ENCODE measurements around the gene NTN3. TPM values are rescaled to one million over a fixed set of nuclear protein-coding genes. Genes with fewer than 3 reads are reported as not detected.

NTN3 gene
- total RNA-seq, 3 donors from 2014 or later (not counting 1 experiment from before 2014, with no cell fraction given), result not detected

GRCh38 chr16:2470234-2470601, 879 bp upstream of the NTN3 start:
- H3K4me3 ChIP-seq (ENCODE audit: low read length), result no peak overlapping the region
- H3K36me3 Mint-ChIP-seq, result no peaks in the 10 kb centered on the region
- H3K27ac Mint-ChIP-seq, result no peak overlapping the region
- no peak overlapping the region for H3K27ac ChIP-seq (ENCODE audit: low read length)
- H3K4me3 Mint-ChIP-seq, result no peak overlapping the region
- H3K9me3 Mint-ChIP-seq, result no peaks in the 10 kb centered on the region
- intact Hi-C loops (cut with micrococcal nuclease), result no loop called here
- peaks cover 41% of the 10 kb centered on the region for H3K27me3 ChIP-seq (ENCODE audit: control insufficient read depth, insufficient read depth, low read length)
- H3K27me3 Mint-ChIP-seq (ENCODE audit: low read depth in 2 of 2), result peaks cover 12 to 20% of the 10 kb centered on the region in 2 donors
- peaks cover 0 to 24% of the 10 kb centered on the region in 2 donors for H3K4me1 Mint-ChIP-seq
- H3K4me1 ChIP-seq (ENCODE audit: control insufficient read depth, insufficient read depth, low read length), result peaks cover 40% of the 10 kb centered on the region
- 87% methylated on average over 7 of the region's 7 CpGs for WGBS (ENCODE audit: insufficient coverage)
- H3K9me3 ChIP-seq (ENCODE audit: control insufficient read depth, insufficient read depth, low read length), result no peaks in the 10 kb centered on the region
- no peak for ATAC-seq
- no peak for TF ChIP-seq CTCF (IDR thresholded peaks at IDR 0.05)
- DNase-seq, result no peak
- H3K36me3 ChIP-seq (ENCODE audit: control insufficient read depth, insufficient read depth, low read length), result no peaks in the 10 kb centered on the region

GRCh38 chr16:2470603-2471015, 488 bp upstream of the NTN3 start:
- H3K4me3 Mint-ChIP-seq, result no peak overlapping the region
- no peaks in the 10 kb centered on the region for H3K9me3 Mint-ChIP-seq

GRCh38 chr16:2471653-2472487, 773 bp downstream of the NTN3 start:
- no peak for DNase-seq
- Histone ChIP-seq H3K36me3 (ENCODE audit: control insufficient read depth, insufficient read depth, low read length) (no peaks in the 10 kb centered on the region), H3K9me3 (ENCODE audit: control insufficient read depth, insufficient read depth, low read length) (no peaks in the 10 kb centered on the region), H3K4me3 (ENCODE audit: low read length) (no peak overlapping the region), H3K27me3 (ENCODE audit: control insufficient read depth, insufficient read depth, low read length) (peaks cover 41% of the 10 kb centered on the region), H3K27ac (ENCODE audit: low read length) (no peak overlapping the region), H3K4me1 (ENCODE audit: control insufficient read depth, insufficient read depth, low read length) (peaks cover 48% of the 10 kb centered on the region)
- Mint-ChIP-seq H3K9me3 (no peaks in the 10 kb centered on the region), H3K36me3 (no peaks in the 10 kb centered on the region), H3K4me1 (peaks cover 11 to 24% of the 10 kb centered on the region in 2 donors), H3K4me3 (no peak overlapping the region), H3K27ac (no peak overlapping the region), H3K27me3 (ENCODE audit: low read depth in 2 of 2) (peaks cover 12 to 20% of the 10 kb centered on the region in 2 donors)
- no peak for TF ChIP-seq CTCF (IDR thresholded peaks at IDR 0.05)
- 35% methylated on average over 61 of the region's 61 CpGs for WGBS (ENCODE audit: insufficient coverage)
- ATAC-seq, result no peak
- intact Hi-C loops (cut with micrococcal nuclease), result no loop called here

More at GRCh38 chr16:2470603-2471015, 488 bp upstream of the NTN3 start:
- intact Hi-C loops (cut with micrococcal nuclease), result no loop called here
- Histone ChIP-seq H3K9me3 (ENCODE audit: control insufficient read depth, insufficient read depth, low read length) (no peaks in the 10 kb centered on the region), H3K27ac (ENCODE audit: low read length) (no peak overlapping the region), H3K4me1 (ENCODE audit: control insufficient read depth, insufficient read depth, low read length) (peaks cover 42% of the 10 kb centered on the region), H3K36me3 (ENCODE audit: control insufficient read depth, insufficient read depth, low read length) (no peaks in the 10 kb centered on the region), H3K27me3 (ENCODE audit: control insufficient read depth, insufficient read depth, low read length) (peaks cover 41% of the 10 kb centered on the region), H3K4me3 (ENCODE audit: low read length) (no peak overlapping the region)
- no peak overlapping the region for H3K27ac Mint-ChIP-seq
- no peaks in the 10 kb centered on the region for H3K36me3 Mint-ChIP-seq
- DNase-seq, result peak in 1 of 2 donors; percentile 19
- H3K4me1 Mint-ChIP-seq, result peaks cover 0 to 24% of the 10 kb centered on the region in 2 donors
- peaks cover 12 to 20% of the 10 kb centered on the region in 2 donors for H3K27me3 Mint-ChIP-seq (ENCODE audit: low read depth in 2 of 2)
- no peak for ATAC-seq
- no peak for TF ChIP-seq CTCF (IDR thresholded peaks at IDR 0.05)
- WGBS (ENCODE audit: insufficient coverage), result 44% methylated on average over 9 of the region's 9 CpGs
